Astrocyte of the hippocampus (primary cell): ENCODE measurements around the gene MADCAM1.
A peak's percentile ranks its signal among the peaks of the same experiment; 100 is the strongest.

ENCODE experiments used
- DNase-seq: peaks from one replicate; pipeline ENCODE4 v3.0.0; 2011; ENCODE audit warnings: low read depth, low spot score

The MADCAM1 gene

GRCh38 chr19:532561-533363, 36.5 kb downstream of the MADCAM1 start:
- DNase-seq: peak; percentile 83

- peak; percentile 36 for DNase-seq
These were observed 37.2 kb downstream of the MADCAM1 start for GRCh38 chr19:533364-534058.

GRCh38 chr19:534088-534487, 37.8 kb downstream of the MADCAM1 start:
- no peak for DNase-seq

GRCh38 chr19:535017-535835, 38.9 kb downstream of the MADCAM1 start:
- no peak for DNase-seq

GRCh38 chr19:536031-536880, 40.0 kb downstream of the MADCAM1 start:
- no peak for DNase-seq

GRCh38 chr19:536881-537404, 40.7 kb downstream of the MADCAM1 start:
- DNase-seq: no peak

GRCh38 chr19:538641-539428, 42.5 kb downstream of the MADCAM1 start:
- no peak for DNase-seq

- no peak for DNase-seq
These were observed 43.2 kb downstream of the MADCAM1 start for GRCh38 chr19:539429-540030.

GRCh38 chr19:540867-541637, 44.8 kb downstream of the MADCAM1 start:
- DNase-seq: no peak

GRCh38 chr19:541699-542098, 45.4 kb downstream of the MADCAM1 start:
- no peak for DNase-seq

- no peak for DNase-seq
These were observed 46.0 kb downstream of the MADCAM1 start for GRCh38 chr19:542173-542866.

- no peak for DNase-seq
These were observed 47.8 kb downstream of the MADCAM1 start, which contains the start of gene GZMM for GRCh38 chr19:543910-544608. Gene GZMM, plus strand, starts transcription at chr19:544053. Its CDS starts 19 bp downstream, at chr19:544072.

- no peak for DNase-seq
These were observed 50.8 kb downstream of the MADCAM1 start for GRCh38 chr19:547117-547516.

GRCh38 chr19:547836-548720, 51.8 kb downstream of the MADCAM1 start:
- DNase-seq: no peak

GRCh38 chr19:548886-549830, 52.9 kb downstream of the MADCAM1 start:
- DNase-seq: no peak

- DNase-seq: no peak
These were observed 58.5 kb downstream of the MADCAM1 start for GRCh38 chr19:554817-555216.
